Type B pancreatic cell (in vitro differentiated cells): ENCODE results near the gene OAT. TPM values are rescaled to one million over a fixed set of nuclear protein-coding genes. Genes with fewer than 3 reads are reported as not detected.
"Not testable (repeated sequence)": the region's sequence is repeated elsewhere in the genome, so short reads cannot be mapped to it uniquely, and the experiment has no call there.

Source experiments
- DNase-seq: peaks from one replicate; pipeline ENCODE4 v3.0.0; 2021; ENCODE audit warnings: mixed read lengths; ENCODE audit not compliant: unreplicated experiment; ENCODE audit errors: extremely low spot score
- H3K27ac Mint-ChIP-seq: 2 replicates; pipeline ENCODE4 v1.8.0; 2021; ENCODE audit warnings: mild to moderate bottlenecking, mixed read lengths
- H3K27me3 Mint-ChIP-seq: 2 replicates; pipeline ENCODE4 v1.8.0; 2021; ENCODE audit warnings: mixed read lengths
- H3K36me3 Mint-ChIP-seq: 2 replicates; pipeline ENCODE4 v1.8.0; 2021; ENCODE audit warnings: mixed read lengths
- H3K4me1 Mint-ChIP-seq: one replicate; pipeline ENCODE4 v1.8.0; 2021; ENCODE audit warnings: mixed read lengths; ENCODE audit not compliant: unreplicated experiment
- H3K4me3 Mint-ChIP-seq: 2 replicates; pipeline ENCODE4 v1.8.0; 2021; ENCODE audit warnings: mild to moderate bottlenecking, mixed read lengths
- H3K9me3 Mint-ChIP-seq: 2 replicates; pipeline ENCODE4 v1.8.0; 2021; ENCODE audit warnings: mixed read lengths
- total RNA-seq: library from RNA; stranded (reverse); gene quantifications from 2 replicates; pipeline ENCODE4 v1.2.1, GENCODE V29; 2021; ENCODE audit warnings: low replicate concordance
- TF ChIP-seq, protein P1 (sequence below): fragments of 200-600 bp; sonication (generic); conservative IDR thresholded peaks from 2 replicates; pipeline ENCODE4 v1.5.0; 2021; ENCODE audit warnings: antibody characterized with exemption, mild to moderate bottlenecking

Gene OAT
- total RNA-seq, 1 donor from 2014 or later, result 83.4 TPM

GRCh38 chr10:124372899-124373298, 45.8 kb downstream of the OAT start:
- no peaks in the 10 kb centered on the region for H3K9me3 Mint-ChIP-seq
- H3K27ac Mint-ChIP-seq, result no peak overlapping the region
- no peak for DNase-seq
- H3K36me3 Mint-ChIP-seq, result no peaks in the 10 kb centered on the region
- TF ChIP-seq, protein P1, sequence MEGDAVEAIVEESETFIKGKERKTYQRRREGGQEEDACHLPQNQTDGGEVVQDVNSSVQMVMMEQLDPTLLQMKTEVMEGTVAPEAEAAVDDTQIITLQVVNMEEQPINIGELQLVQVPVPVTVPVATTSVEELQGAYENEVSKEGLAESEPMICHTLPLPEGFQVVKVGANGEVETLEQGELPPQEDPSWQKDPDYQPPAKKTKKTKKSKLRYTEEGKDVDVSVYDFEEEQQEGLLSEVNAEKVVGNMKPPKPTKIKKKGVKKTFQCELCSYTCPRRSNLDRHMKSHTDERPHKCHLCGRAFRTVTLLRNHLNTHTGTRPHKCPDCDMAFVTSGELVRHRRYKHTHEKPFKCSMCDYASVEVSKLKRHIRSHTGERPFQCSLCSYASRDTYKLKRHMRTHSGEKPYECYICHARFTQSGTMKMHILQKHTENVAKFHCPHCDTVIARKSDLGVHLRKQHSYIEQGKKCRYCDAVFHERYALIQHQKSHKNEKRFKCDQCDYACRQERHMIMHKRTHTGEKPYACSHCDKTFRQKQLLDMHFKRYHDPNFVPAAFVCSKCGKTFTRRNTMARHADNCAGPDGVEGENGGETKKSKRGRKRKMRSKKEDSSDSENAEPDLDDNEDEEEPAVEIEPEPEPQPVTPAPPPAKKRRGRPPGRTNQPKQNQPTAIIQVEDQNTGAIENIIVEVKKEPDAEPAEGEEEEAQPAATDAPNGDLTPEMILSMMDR, result no peak
- no peak overlapping the region for H3K4me3 Mint-ChIP-seq
- peaks cover 39% of the 10 kb centered on the region for H3K27me3 Mint-ChIP-seq
- peaks cover 8% of the 10 kb centered on the region for H3K4me1 Mint-ChIP-seq

DNA sequence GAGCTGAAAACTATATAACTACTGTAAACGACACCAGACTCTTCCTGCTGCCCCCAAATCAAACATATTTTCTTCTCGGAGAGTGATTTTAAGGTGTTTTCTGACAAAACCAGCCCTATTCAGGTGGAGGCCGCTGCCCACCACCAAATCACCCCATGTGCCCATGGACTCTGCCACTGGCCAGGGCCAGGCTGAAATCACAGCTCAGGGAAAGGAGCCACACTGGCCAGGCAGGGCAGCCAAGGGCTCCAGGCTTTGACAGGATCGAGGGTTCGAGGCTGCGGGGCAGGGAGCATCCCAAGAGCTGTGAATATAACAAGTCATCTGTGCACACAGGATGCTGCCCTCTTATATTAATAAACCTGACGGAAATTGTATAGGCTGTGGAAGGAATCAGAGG, 48.3 kb downstream of the OAT start:
- H3K4me3 Mint-ChIP-seq, result no peak overlapping the region
- DNase-seq, result no peak
- H3K36me3 Mint-ChIP-seq, result no peaks in the 10 kb centered on the region
- no peaks in the 10 kb centered on the region for H3K9me3 Mint-ChIP-seq
- H3K4me1 Mint-ChIP-seq, result peaks cover 8% of the 10 kb centered on the region
- TF ChIP-seq, protein P1, result no peak
- H3K27me3 Mint-ChIP-seq, result peaks cover 28% of the 10 kb centered on the region
- no peak overlapping the region for H3K27ac Mint-ChIP-seq

DNA sequence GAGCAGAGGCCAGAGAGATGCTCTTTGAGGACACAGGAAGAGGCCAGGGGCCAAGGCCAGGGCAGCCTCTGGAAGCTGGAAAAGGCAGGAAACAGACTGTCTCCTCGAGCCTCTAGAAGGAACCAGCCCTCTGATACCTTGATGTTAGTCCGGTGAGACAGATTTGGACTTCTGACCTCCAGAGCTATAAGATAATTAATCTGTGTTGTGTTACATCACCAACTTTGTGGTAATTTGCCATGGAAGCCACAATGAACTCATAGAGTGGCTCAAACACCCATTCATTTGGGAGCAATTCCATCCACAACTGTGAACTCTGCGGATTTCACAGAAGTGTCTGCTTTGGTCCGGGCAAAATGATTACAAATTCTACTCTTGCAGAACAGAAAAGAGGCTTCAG, 48.7 kb downstream of the OAT start:
- TF ChIP-seq, protein P1, result no peak
- Mint-ChIP-seq H3K36me3 (no peaks in the 10 kb centered on the region), H3K9me3 (no peaks in the 10 kb centered on the region), H3K27me3 (peaks cover 28% of the 10 kb centered on the region), H3K27ac (no peak overlapping the region), H3K4me1 (peaks cover 8% of the 10 kb centered on the region), H3K4me3 (no peak overlapping the region)
- no peak for DNase-seq

DNA sequence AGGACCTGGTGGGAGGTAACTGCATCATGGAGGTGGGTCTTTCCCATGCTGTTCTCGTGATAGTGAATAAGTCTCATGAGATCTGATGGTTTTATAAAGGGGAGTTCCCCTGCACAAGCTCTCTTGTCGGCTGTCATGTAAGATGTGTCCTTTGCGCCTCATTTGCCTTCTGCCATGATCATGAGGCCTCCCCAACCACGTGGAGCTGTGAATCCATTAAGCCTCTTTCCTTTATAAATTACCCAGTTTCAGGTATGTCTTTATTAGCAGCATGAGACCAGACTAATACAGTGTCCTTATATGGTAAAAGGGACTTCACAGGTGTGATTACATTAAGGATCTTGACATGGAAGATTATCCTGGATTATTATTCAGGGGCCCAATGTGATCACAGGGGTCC, 49.2 kb downstream of the OAT start:
- not testable (repeated sequence) for H3K9me3 Mint-ChIP-seq, H3K27ac Mint-ChIP-seq, H3K4me1 Mint-ChIP-seq, H3K36me3 Mint-ChIP-seq, DNase-seq, H3K4me3 Mint-ChIP-seq
- peaks cover 28% of the 10 kb centered on the region for H3K27me3 Mint-ChIP-seq

- TF ChIP-seq, protein P1, result no peak
- Mint-ChIP-seq H3K27me3 (peaks cover 24% of the 10 kb centered on the region), H3K27ac (no peak overlapping the region), H3K36me3 (no peaks in the 10 kb centered on the region), H3K9me3 (no peaks in the 10 kb centered on the region), H3K4me3 (no peak overlapping the region), H3K4me1 (peaks cover 8% of the 10 kb centered on the region)
- no peak for DNase-seq
Measured at GRCh38 chr10:124369066-124369465, 49.7 kb downstream of the OAT start.

DNA sequence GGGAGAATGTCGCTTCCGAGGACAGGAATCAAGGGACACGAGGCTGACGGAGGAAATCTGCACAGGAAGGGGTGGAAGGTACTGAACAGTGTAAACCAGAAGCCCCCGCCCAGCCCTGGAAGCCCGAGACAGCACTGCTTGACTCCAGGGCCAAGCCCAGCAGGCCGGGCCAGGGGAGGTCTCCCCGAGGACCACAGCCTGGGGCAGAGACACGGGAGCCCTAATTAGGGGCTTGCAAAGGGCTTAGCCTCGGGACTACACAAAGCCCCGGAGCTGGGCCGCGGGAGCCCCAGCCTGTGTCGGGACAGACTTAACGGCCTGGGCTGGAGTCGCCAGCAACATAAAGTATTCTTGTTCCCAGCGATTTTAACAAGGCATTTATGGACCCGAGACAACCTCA, 50.8 kb downstream of the OAT start:
- Mint-ChIP-seq H3K27ac (no peak overlapping the region), H3K4me1 (peaks cover 8% of the 10 kb centered on the region), H3K9me3 (no peaks in the 10 kb centered on the region), H3K4me3 (no peak overlapping the region), H3K36me3 (no peaks in the 10 kb centered on the region), H3K27me3 (peaks cover 16% of the 10 kb centered on the region)
- DNase-seq, result no peak
- TF ChIP-seq, protein P1, result no peak
